Left lung (tissue), 10 donors: ENCODE measurements around the gene TIMP3. TPM values are rescaled to one million over a fixed set of nuclear protein-coding genes. Genes with fewer than 3 reads are reported as not detected.

Experiments used
- ATAC-seq: fragments of 200-7000 bp; cut with Tn5 transposase; one replicate; pipeline ENCODE4 v1.9.1; 2020; ENCODE audit warnings: moderate library complexity
- DNase-seq, 4 donors: peaks; one replicate each; pipeline ENCODE4 v3.0.0-alpha.2; 2013 to 2020
- H3K27ac ChIP-seq, 2 donors: fragments of 200-600 bp; sonication (generic) in 1 of 2; one replicate each; pipeline versions ENCODE4 v1.5.0 to v1.8.0; 2020 to 2021
- H3K27me3 ChIP-seq, 2 donors: fragments of 200-600 bp; sonication (generic) in 1 of 2; one replicate each; pipeline versions ENCODE4 v1.5.0 to v1.8.0; 2020 to 2021
- H3K36me3 ChIP-seq, 2 donors: fragments of 200-600 bp; sonication (generic) in 1 of 2; one replicate each; pipeline versions ENCODE4 v1.5.0 to v1.8.0; 2020 to 2021
- H3K4me1 ChIP-seq, 2 donors: fragments of 200-600 bp; one replicate each; pipeline ENCODE4 v1.8.0; 2021
- H3K4me3 ChIP-seq, 2 donors: fragments of 200-600 bp; sonication (generic) in 1 of 2; one replicate each; pipeline versions ENCODE4 v1.5.0 to v1.8.0; 2020 to 2021; ENCODE audit warnings: mild to moderate bottlenecking in 1 of 2
- H3K9me3 ChIP-seq, 2 donors: fragments of 200-600 bp; sonication (generic) in 1 of 2; one replicate each; pipeline versions ENCODE4 v1.5.0 to v1.8.0; 2020 to 2021
- intact Hi-C, 2 donors: fragments of 100-400 bp; cut with DNase I; formaldehyde crosslinking; loops; one replicate each; pipeline versions ENCODE4 v1.11.2 to v1.14.2; 2022
- polyA plus RNA-seq, 6 donors: library from polyadenylated mRNA; unstranded; fragments of 120-200 nt; gene quantifications; one replicate each; pipeline ENCODE4 v1.2.1, GENCODE V29; 2013; ENCODE audit not compliant: insufficient read length in 6 of 6
- total RNA-seq, 2 donors: library from RNA; stranded (reverse); fragmentation: NEBNext Ultra II Directional; extraction: Animal tissue kit (Norgen Biotek cat#: 25700); gene quantifications; one replicate each; pipeline ENCODE4 v1.2.1, GENCODE V29; 2021
- TF ChIP-seq, protein P1 (sequence below), 2 donors: fragments of 200-600 bp; sonication (generic) in 1 of 2; IDR thresholded peaks; one replicate each; pipeline versions ENCODE4 v1.5.0 to v1.8.0; 2021; ENCODE audit warnings: antibody characterized with exemption in 2 of 2
- donor health status: DM: no; HTN: yes; CAD: no.
- donor health status: DM: no; HTN: no; CAD: no.

TIMP3 gene
- total and polyA plus RNA-seq, 8 donors: 146 to 308 (median 162) TPM

DNA sequence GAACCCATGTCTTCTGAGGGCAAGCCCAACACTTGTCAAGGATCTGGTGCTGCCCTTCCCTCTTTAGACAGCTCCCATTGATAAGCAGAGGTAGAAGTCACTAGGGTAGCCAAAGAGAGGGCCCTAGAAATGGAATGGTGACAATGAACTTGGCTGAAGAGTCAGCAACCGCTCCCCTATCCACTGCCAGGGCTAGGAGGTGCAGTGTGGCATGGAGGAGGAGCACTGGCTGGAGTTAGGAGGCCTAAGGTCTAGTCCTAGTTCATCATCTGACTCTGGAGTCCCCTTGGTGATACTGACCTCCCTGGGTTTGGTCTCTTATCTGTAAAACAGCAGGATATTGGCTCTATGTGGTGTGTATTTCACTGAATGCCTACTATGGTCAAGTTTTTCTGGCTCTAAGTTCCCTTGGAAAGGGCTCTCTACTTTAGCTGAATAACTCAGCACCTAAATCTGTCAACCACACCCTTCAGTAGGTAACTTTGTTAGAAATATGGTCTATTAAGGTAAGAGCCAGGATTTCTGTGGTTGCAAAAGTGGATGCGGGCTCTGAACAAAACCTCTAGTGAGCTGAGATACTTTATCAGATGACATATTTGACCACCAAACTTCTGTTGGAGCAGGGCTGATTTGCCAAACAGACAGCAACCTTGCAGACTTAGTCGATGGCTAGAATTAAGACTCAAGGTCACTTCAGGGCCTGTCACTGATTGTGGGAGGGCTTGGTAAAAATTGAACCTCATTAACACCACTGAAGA is 10.5 kb downstream of the TIMP3 start:
- DNase-seq (no peak), ATAC-seq (no peak)
- TF ChIP-seq, protein P1, sequence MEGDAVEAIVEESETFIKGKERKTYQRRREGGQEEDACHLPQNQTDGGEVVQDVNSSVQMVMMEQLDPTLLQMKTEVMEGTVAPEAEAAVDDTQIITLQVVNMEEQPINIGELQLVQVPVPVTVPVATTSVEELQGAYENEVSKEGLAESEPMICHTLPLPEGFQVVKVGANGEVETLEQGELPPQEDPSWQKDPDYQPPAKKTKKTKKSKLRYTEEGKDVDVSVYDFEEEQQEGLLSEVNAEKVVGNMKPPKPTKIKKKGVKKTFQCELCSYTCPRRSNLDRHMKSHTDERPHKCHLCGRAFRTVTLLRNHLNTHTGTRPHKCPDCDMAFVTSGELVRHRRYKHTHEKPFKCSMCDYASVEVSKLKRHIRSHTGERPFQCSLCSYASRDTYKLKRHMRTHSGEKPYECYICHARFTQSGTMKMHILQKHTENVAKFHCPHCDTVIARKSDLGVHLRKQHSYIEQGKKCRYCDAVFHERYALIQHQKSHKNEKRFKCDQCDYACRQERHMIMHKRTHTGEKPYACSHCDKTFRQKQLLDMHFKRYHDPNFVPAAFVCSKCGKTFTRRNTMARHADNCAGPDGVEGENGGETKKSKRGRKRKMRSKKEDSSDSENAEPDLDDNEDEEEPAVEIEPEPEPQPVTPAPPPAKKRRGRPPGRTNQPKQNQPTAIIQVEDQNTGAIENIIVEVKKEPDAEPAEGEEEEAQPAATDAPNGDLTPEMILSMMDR (IDR thresholded peaks at IDR 0.05): no peak
- Histone ChIP-seq H3K4me1 (peaks cover 4 to 9% of the 10 kb centered on the region in 2 donors), H3K27ac (no peak overlapping the region), H3K4me3 (no peak overlapping the region), H3K9me3 (no peaks in the 10 kb centered on the region), H3K27me3 (no peaks in the 10 kb centered on the region), H3K36me3 (peaks cover 0 to 3% of the 10 kb centered on the region in 2 donors)
- intact Hi-C loops: no loop called here

DNA sequence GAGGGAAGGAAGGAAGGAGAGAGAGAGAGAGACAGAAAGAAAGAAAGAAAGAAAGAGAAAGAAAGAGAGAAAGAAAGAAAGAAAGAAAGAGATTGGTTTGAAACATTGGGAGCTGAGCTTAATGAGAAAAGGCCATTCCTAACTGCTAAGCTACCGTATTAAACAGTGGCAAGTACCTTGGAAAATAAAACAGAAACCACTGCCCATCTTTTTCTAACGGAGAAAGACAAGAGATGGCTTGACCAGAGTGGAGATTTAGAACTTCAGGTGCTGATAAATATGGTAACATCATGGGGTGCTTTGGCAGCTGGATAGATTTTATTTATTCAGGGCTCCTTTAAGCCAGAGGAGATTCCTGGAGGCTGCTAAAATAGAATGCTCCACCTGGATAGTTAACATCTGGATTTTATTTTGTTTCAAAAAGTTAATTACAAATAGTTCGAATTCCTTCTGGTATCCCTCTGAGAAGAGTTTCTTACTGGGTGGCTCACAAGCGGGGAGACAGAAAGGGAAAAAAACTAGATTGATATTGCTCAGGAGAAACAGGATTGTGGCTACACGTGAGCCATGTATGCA is 12.9 kb downstream of the TIMP3 start:
- DNase-seq (no peak), ATAC-seq (no peak)
- H3K27me3 ChIP-seq: no peaks in the 10 kb centered on the region
- H3K36me3 ChIP-seq: no peaks in the 10 kb centered on the region
- no peak overlapping the region for H3K4me3 ChIP-seq
- TF ChIP-seq, protein P1 (IDR thresholded peaks at IDR 0.05): no peak
- H3K9me3 ChIP-seq: no peaks in the 10 kb centered on the region
- peaks cover 4 to 21% of the 10 kb centered on the region in 2 donors for H3K4me1 ChIP-seq
- intact Hi-C loops: no loop called here
- no peak overlapping the region for H3K27ac ChIP-seq

DNA sequence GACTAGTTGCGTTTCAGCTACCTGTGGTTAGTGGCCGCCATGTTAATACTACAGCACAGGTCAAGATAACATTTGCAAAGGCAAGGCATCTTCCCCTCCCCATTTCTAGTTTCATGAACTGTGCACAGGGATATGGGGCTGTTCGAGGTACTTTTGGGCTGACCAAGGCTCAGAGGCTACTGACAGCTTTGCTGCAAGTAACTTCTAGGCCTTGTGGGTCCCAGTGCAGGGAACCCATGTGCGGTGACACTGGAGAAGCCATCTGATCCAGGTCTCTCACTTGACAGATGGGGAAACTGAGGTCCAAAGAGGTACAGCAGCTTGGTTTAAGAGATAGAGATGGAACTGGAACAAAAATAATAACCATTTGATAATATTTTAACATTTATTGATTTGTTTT is 13.6 kb downstream of the TIMP3 start:
- Histone ChIP-seq H3K27ac (no peak overlapping the region), H3K4me1 (peaks cover 4 to 21% of the 10 kb centered on the region in 2 donors), H3K9me3 (no peaks in the 10 kb centered on the region), H3K4me3 (no peak overlapping the region), H3K27me3 (no peaks in the 10 kb centered on the region), H3K36me3 (no peaks in the 10 kb centered on the region)
- TF ChIP-seq, protein P1 (IDR thresholded peaks at IDR 0.05): no peak
- intact Hi-C loops: no loop called here
- ATAC-seq (no peak), DNase-seq (no peak)

DNA sequence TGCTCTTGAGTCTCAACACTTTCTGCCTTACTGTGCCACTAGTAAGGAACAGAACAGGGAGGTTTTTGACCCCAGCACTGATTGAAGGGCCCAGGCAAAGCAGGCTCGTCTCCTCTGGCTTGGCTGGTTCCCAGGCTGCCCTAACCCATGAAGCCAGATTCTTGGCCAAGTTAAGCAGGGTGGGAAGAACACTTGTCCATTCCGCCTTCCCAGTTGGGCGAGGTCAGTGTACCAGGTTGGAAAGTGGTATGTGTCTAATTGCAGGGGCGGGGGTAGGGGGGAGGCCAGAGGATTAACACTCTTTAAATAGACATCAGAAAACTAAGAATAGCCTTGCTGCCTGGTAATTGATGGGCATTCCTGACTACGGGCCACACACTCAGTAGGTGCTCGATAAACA is 14.4 kb downstream of the TIMP3 start:
- intact Hi-C loops: no loop called here
- DNase-seq: no peak
- H3K36me3 ChIP-seq: no peaks in the 10 kb centered on the region
- TF ChIP-seq, protein P1 (IDR thresholded peaks at IDR 0.05): no peak
- no peaks in the 10 kb centered on the region for H3K27me3 ChIP-seq
- ATAC-seq: peak; percentile 45
- H3K4me1 ChIP-seq: peaks cover 4 to 21% of the 10 kb centered on the region in 2 donors
- H3K9me3 ChIP-seq: no peaks in the 10 kb centered on the region
- no peak overlapping the region for H3K4me3 ChIP-seq
- no peak overlapping the region for H3K27ac ChIP-seq

DNA sequence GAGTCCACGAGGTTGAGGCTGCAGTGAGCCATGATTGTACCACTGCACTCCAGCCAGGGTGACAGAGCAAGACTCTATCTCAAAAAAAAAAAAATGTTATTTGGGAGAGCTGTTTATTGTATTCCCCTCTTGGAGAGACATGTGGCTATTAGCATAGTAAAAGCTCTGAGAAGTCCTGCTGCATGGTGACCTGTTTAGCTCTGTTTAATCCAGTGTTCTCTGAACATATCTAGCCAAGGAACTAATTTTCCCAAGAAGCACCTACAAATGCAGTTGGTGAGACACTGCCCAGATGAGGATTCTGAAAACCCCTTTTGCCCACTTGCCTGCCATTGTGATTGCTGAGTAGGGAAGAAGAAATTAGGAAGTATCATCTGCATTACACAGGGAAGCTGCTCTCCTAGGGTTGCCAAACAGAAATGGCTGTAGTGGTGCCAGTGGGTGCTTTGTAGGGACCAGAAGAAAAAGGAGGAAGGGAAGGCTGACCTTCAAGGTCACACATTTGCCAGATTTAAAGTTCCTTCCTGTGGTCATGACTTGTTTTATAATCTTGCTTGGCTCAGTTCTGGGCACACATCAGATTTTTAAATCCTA is 15.7 kb downstream of the TIMP3 start:
- no peaks in the 10 kb centered on the region for H3K27me3 ChIP-seq
- intact Hi-C loops: no loop called here
- no peaks in the 10 kb centered on the region for H3K36me3 ChIP-seq
- ATAC-seq: no peak
- peak overlapping the region in 1 of 2 donors; percentile 20 for H3K27ac ChIP-seq
- no peak overlapping the region for H3K4me3 ChIP-seq
- DNase-seq: no peak
- TF ChIP-seq, protein P1 (IDR thresholded peaks at IDR 0.05): no peak
- no peaks in the 10 kb centered on the region for H3K9me3 ChIP-seq
- H3K4me1 ChIP-seq: peaks cover 4 to 21% of the 10 kb centered on the region in 2 donors
